Measurements from ENCODE around the gene MAGEF1. TPM values are rescaled to one million over a fixed set of nuclear protein-coding genes. Genes with fewer than 3 reads are reported as not detected.

The MAGEF1 gene
- total and polyA plus RNA-seq, 2 of the 13 experiments (the other 11 are each of a cell fraction or from before 2014, with no cell fraction given) = 26.0 to 62.4 TPM

DNA sequence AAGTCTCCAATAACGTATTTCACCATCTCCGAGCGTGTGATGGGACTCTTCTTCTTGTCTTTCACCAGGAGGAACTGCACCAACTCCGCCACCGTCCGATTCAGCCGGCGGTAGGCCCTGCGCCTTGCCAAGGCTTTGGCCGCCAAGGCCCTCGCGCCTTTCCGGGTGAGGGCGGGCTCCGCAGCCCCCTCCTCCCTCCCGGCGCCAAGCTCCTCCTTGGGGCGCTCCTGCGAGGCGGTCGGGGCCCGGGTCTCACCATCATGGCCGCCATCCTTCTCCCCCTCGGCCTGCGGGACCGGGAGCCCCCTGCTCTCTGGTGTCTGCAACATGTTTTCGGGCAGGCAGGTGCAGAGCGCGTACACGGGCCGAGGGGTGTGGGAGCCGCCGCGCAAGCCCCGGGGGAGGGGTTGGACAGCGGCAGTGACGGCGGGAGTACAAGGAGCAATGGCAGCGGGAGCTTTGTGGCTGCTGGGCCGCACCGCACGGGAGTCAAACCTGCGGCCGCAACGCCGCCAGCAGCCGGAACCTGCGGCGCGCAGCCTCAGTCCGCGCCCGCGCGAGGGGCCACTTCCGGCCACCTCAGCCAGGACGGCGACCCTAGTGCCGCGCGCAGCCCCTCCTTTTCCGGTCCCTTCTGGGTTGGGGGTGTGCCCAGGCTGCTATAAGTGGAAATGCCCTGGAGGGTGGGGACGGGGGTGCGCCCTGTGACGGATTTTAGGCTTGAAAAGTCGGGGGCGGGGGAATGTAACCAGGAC is at the start of gene MAGEF1 (continued):
- TF ChIP-seq, protein P1, sequence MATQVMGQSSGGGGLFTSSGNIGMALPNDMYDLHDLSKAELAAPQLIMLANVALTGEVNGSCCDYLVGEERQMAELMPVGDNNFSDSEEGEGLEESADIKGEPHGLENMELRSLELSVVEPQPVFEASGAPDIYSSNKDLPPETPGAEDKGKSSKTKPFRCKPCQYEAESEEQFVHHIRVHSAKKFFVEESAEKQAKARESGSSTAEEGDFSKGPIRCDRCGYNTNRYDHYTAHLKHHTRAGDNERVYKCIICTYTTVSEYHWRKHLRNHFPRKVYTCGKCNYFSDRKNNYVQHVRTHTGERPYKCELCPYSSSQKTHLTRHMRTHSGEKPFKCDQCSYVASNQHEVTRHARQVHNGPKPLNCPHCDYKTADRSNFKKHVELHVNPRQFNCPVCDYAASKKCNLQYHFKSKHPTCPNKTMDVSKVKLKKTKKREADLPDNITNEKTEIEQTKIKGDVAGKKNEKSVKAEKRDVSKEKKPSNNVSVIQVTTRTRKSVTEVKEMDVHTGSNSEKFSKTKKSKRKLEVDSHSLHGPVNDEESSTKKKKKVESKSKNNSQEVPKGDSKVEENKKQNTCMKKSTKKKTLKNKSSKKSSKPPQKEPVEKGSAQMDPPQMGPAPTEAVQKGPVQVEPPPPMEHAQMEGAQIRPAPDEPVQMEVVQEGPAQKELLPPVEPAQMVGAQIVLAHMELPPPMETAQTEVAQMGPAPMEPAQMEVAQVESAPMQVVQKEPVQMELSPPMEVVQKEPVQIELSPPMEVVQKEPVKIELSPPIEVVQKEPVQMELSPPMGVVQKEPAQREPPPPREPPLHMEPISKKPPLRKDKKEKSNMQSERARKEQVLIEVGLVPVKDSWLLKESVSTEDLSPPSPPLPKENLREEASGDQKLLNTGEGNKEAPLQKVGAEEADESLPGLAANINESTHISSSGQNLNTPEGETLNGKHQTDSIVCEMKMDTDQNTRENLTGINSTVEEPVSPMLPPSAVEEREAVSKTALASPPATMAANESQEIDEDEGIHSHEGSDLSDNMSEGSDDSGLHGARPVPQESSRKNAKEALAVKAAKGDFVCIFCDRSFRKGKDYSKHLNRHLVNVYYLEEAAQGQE (IDR thresholded peaks at IDR 0.05; ENCODE audit: borderline replicate concordance in 1 of 2, low read depth in 1 of 2, low read length in 2 of 2) = no peak; a peak in 2 of 4 replicates
- TF ChIP-seq ZNF883 (CRISPR knock-in tag; IDR thresholded peaks at IDR 0.05; ENCODE audit: not compliant biosample characterization) = peak; percentile 64
- TF ChIP-seq, protein P2, sequence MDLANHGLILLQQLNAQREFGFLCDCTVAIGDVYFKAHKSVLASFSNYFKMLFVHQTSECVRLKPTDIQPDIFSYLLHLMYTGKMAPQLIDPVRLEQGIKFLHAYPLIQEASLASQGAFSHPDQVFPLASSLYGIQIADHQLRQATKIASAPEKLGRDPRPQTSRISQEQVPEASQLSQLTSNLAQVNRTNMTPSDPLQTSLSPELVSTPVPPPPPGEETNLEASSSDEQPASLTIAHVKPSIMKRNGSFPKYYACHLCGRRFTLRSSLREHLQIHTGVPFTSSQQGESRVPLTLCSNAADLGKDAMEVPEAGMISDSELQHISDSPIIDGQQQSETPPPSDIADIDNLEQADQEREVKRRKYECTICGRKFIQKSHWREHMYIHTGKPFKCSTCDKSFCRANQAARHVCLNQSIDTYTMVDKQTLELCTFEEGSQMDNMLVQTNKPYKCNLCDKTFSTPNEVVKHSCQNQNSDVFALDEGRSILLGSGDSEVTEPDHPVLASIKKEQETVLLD (CRISPR knock-in tag; IDR thresholded peaks at IDR 0.05; ENCODE audit: low read depth) = no peak
- TF ChIP-seq SIX1 (CRISPR knock-in tag; IDR thresholded peaks at IDR 0.05; ENCODE audit: borderline replicate concordance) = no peak
- peak; percentile 21; the same call in 1 of the 2 replicates for TF ChIP-seq MEIS2 (CRISPR knock-in tag; IDR thresholded peaks at IDR 0.05)
- no peak for TF ChIP-seq GLI4 (CRISPR knock-in tag; IDR thresholded peaks at IDR 0.05; ENCODE audit: borderline replicate concordance)
- no peak; the same call in 1 of the 2 replicates for TF ChIP-seq KDM5A (IDR thresholded peaks at IDR 0.05; ENCODE audit: borderline replicate concordance, low read length)
- TF ChIP-seq, protein P3, sequence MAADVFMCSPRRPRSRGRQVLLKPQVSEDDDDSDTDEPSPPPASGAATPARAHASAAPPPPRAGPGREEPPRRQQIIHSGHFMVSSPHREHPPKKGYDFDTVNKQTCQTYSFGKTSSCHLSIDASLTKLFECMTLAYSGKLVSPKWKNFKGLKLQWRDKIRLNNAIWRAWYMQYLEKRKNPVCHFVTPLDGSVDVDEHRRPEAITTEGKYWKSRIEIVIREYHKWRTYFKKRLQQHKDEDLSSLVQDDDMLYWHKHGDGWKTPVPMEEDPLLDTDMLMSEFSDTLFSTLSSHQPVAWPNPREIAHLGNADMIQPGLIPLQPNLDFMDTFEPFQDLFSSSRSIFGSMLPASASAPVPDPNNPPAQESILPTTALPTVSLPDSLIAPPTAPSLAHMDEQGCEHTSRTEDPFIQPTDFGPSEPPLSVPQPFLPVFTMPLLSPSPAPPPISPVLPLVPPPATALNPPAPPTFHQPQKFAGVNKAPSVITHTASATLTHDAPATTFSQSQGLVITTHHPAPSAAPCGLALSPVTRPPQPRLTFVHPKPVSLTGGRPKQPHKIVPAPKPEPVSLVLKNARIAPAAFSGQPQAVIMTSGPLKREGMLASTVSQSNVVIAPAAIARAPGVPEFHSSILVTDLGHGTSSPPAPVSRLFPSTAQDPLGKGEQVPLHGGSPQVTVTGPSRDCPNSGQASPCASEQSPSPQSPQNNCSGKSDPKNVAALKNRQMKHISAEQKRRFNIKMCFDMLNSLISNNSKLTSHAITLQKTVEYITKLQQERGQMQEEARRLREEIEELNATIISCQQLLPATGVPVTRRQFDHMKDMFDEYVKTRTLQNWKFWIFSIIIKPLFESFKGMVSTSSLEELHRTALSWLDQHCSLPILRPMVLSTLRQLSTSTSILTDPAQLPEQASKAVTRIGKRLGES (CRISPR knock-in tag; IDR thresholded peaks at IDR 0.05; ENCODE audit: borderline replicate concordance) = 0 out of 2 replicates have a peak, but pooled peaks have one; percentile 29
- TF ChIP-seq SMC3 (IDR thresholded peaks at IDR 0.05; ENCODE audit: low read length) = no peak
- TF ChIP-seq TEAD2 (CRISPR knock-in tag; IDR thresholded peaks at IDR 0.05) = 0 out of 2 replicates have a peak, but pooled peaks have one; percentile 13
- TF ChIP-seq NONO (IDR thresholded peaks at IDR 0.05) = no peak
- TF ChIP-seq NONO (CRISPR knock-in tag; conservative IDR thresholded peaks at IDR 0.05) = peak; percentile 97
- TF ChIP-seq, protein P4, sequence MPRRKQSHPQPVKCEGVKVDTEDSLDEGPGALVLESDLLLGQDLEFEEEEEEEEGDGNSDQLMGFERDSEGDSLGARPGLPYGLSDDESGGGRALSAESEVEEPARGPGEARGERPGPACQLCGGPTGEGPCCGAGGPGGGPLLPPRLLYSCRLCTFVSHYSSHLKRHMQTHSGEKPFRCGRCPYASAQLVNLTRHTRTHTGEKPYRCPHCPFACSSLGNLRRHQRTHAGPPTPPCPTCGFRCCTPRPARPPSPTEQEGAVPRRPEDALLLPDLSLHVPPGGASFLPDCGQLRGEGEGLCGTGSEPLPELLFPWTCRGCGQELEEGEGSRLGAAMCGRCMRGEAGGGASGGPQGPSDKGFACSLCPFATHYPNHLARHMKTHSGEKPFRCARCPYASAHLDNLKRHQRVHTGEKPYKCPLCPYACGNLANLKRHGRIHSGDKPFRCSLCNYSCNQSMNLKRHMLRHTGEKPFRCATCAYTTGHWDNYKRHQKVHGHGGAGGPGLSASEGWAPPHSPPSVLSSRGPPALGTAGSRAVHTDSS (CRISPR knock-in tag; conservative IDR thresholded peaks at IDR 0.05) = no peak
- TF ChIP-seq, protein P5, sequence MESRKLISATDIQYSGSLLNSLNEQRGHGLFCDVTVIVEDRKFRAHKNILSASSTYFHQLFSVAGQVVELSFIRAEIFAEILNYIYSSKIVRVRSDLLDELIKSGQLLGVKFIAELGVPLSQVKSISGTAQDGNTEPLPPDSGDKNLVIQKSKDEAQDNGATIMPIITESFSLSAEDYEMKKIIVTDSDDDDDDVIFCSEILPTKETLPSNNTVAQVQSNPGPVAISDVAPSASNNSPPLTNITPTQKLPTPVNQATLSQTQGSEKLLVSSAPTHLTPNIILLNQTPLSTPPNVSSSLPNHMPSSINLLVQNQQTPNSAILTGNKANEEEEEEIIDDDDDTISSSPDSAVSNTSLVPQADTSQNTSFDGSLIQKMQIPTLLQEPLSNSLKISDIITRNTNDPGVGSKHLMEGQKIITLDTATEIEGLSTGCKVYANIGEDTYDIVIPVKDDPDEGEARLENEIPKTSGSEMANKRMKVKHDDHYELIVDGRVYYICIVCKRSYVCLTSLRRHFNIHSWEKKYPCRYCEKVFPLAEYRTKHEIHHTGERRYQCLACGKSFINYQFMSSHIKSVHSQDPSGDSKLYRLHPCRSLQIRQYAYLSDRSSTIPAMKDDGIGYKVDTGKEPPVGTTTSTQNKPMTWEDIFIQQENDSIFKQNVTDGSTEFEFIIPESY (CRISPR knock-in tag; IDR thresholded peaks at IDR 0.05) = no peak
- 0 out of 2 replicates have a peak, but pooled peaks have one; percentile 79 for TF ChIP-seq SNAPC2 (CRISPR knock-in tag; IDR thresholded peaks at IDR 0.05)
- TF ChIP-seq REPIN1 (CRISPR knock-in tag; IDR thresholded peaks at IDR 0.05; ENCODE audit: borderline replicate concordance, low read depth) = peak; percentile 89; the same call in 1 of the 2 replicates
